Endothelial cell (in vitro differentiated cells): Measurements from ENCODE around the gene CCNC. TPM values are rescaled to one million over a fixed set of nuclear protein-coding genes. Genes with fewer than 3 reads are reported as not detected.

Source experiments
- DNase-seq: peaks from one replicate; pipeline ENCODE4 v3.0.0; 2021; ENCODE audit warnings: low spot score
- H3K27ac Mint-ChIP-seq: one replicate; pipeline ENCODE4 v1.8.0; 2021; ENCODE audit warnings: mixed read lengths, inconsistent platforms; ENCODE audit not compliant: unreplicated experiment
- H3K27me3 Mint-ChIP-seq: one replicate; pipeline ENCODE4 v1.8.0; 2021; ENCODE audit warnings: mild to moderate bottlenecking, moderate library complexity, mixed read lengths, inconsistent platforms; ENCODE audit not compliant: unreplicated experiment
- H3K36me3 Mint-ChIP-seq: one replicate; pipeline ENCODE4 v1.8.0; 2021; ENCODE audit warnings: mild to moderate bottlenecking, low read depth, mixed read lengths, inconsistent platforms; ENCODE audit not compliant: unreplicated experiment
- H3K4me1 Mint-ChIP-seq: one replicate; pipeline ENCODE4 v1.8.0; 2021; ENCODE audit warnings: mild to moderate bottlenecking, mixed read lengths, inconsistent platforms; ENCODE audit not compliant: unreplicated experiment
- H3K4me3 Mint-ChIP-seq: one replicate; pipeline ENCODE4 v1.8.0; 2021; ENCODE audit warnings: mild to moderate bottlenecking, mixed read lengths, inconsistent platforms; ENCODE audit not compliant: unreplicated experiment
- H3K9me3 Mint-ChIP-seq: one replicate; pipeline ENCODE4 v1.8.0; 2021; ENCODE audit warnings: mixed read lengths, inconsistent platforms; ENCODE audit not compliant: unreplicated experiment
- long read RNA-seq: library from polyadenylated mRNA; unstranded; transcript quantifications from one replicate; pipeline ENCODE4 v2.0.0, GENCODE V29; 2020; ENCODE audit not compliant: unreplicated experiment
- total RNA-seq: library from RNA; stranded (reverse); fragmentation: NEBNext Ultra II Directional; extraction: Animal tissue kit (Norgen Biotek cat#: 25700); gene quantifications from one replicate; pipeline ENCODE4 v1.2.1, GENCODE V29; 2021; ENCODE audit not compliant: unreplicated experiment
- TF ChIP-seq, protein P1 (sequence below): fragments of 200-600 bp; sonication (generic); IDR thresholded peaks from one replicate; pipeline ENCODE4 v1.5.0; 2021; ENCODE audit warnings: antibody characterized with exemption; ENCODE audit not compliant: unreplicated experiment

Gene CCNC, protein sequence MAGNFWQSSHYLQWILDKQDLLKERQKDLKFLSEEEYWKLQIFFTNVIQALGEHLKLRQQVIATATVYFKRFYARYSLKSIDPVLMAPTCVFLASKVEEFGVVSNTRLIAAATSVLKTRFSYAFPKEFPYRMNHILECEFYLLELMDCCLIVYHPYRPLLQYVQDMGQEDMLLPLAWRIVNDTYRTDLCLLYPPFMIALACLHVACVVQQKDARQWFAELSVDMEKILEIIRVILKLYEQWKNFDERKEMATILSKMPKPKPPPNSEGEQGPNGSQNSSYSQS
- 70.0 TPM for total RNA-seq
- long read RNA-seq, transcript CCNC-210 (12 exons, 2,473 nt), result major isoform, 66 of 74 reads
- long read RNA-seq, partial matches to known transcripts, result 2 of 74 reads
- long read RNA-seq, other reads (novel, unspliced or antisense), result 4 of 74 reads

DNA sequence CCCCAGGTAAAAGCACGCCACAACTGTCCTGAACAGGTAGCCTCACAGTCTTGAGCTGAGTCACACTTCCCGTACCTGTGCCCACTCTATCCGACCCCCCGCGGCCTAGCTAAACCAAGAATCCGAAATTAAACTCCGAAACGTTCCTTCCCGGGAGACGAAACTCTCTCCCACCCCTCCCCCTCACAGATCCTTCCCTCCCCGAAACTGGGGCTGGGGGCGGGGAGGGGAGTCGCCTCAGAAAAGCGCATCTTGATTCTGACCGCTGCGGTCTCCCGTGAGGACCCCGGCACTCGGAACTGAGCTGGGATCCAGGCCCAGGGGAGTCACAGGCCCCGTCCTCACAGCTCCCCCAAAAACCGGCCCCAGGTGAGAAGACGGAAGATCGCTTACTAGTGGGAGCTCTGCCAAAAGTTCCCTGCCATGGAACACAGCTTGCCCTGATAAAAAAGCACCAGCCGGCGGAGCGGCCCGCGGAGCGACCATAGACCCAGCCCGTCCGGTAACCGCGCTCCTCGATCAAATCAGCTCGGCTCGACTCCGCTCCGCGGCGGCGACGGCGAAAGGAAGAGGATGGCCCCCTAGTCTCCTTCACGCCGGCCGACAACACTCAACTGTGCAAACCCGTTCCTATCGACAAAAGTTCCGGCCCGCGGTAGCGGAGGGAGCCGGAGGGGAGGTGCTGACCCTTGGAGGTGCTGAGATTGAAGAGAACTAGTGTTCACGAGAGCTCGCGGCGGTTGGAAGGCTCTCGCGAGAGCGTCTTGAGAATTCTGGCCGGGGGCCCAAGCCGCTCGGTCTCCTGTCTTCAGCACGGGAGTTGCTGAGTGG lies at the start of gene CCNC:
TSS of gene CCNC (minus strand) at position 558 of the 831 bp plus-strand sequence. CDS start at position 425, 133 bp downstream.
- peak within 1 kb of the TSS; percentile 98 for H3K27ac Mint-ChIP-seq
- H3K36me3 Mint-ChIP-seq, result peaks cover 12% of the 10 kb centered on the region
- peaks cover 25% of the 10 kb centered on the region for H3K4me1 Mint-ChIP-seq
- H3K4me3 Mint-ChIP-seq, result peak within 1 kb of the TSS; percentile 97
- peak; percentile 93 for DNase-seq
- TF ChIP-seq, protein P1, sequence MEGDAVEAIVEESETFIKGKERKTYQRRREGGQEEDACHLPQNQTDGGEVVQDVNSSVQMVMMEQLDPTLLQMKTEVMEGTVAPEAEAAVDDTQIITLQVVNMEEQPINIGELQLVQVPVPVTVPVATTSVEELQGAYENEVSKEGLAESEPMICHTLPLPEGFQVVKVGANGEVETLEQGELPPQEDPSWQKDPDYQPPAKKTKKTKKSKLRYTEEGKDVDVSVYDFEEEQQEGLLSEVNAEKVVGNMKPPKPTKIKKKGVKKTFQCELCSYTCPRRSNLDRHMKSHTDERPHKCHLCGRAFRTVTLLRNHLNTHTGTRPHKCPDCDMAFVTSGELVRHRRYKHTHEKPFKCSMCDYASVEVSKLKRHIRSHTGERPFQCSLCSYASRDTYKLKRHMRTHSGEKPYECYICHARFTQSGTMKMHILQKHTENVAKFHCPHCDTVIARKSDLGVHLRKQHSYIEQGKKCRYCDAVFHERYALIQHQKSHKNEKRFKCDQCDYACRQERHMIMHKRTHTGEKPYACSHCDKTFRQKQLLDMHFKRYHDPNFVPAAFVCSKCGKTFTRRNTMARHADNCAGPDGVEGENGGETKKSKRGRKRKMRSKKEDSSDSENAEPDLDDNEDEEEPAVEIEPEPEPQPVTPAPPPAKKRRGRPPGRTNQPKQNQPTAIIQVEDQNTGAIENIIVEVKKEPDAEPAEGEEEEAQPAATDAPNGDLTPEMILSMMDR, result no peak
- no peaks in the 10 kb centered on the region for H3K9me3 Mint-ChIP-seq
- peaks cover 2% of the 10 kb centered on the region for H3K27me3 Mint-ChIP-seq

DNA sequence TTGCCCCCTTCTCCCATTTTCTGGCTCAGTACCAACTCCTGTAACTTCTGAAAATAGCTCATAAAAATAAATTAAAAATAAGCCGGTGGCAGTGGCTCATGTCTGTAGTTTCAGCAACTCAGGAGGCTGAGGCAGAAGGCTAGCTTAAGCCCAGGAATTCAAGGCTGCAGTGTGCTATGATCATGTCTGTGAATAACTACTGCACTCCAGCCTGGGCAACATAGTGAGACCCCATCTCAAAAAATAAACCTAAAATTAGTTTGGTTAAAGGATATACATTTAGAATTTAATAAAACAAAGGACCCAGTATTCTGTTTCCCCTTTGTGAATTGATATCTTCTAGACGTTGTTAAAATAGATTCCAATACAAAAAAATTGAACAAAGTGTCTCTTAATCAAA lies 48.7 kb upstream of the CCNC start:
- TF ChIP-seq, protein P1, result no peak
- no peaks in the 10 kb centered on the region for H3K9me3 Mint-ChIP-seq
- peaks cover 4% of the 10 kb centered on the region for H3K36me3 Mint-ChIP-seq
- peaks cover 27% of the 10 kb centered on the region for H3K27me3 Mint-ChIP-seq
- H3K4me3 Mint-ChIP-seq, result no peak overlapping the region
- H3K27ac Mint-ChIP-seq, result no peak overlapping the region
- no peak for DNase-seq
- H3K4me1 Mint-ChIP-seq, result no peaks in the 10 kb centered on the region

DNA sequence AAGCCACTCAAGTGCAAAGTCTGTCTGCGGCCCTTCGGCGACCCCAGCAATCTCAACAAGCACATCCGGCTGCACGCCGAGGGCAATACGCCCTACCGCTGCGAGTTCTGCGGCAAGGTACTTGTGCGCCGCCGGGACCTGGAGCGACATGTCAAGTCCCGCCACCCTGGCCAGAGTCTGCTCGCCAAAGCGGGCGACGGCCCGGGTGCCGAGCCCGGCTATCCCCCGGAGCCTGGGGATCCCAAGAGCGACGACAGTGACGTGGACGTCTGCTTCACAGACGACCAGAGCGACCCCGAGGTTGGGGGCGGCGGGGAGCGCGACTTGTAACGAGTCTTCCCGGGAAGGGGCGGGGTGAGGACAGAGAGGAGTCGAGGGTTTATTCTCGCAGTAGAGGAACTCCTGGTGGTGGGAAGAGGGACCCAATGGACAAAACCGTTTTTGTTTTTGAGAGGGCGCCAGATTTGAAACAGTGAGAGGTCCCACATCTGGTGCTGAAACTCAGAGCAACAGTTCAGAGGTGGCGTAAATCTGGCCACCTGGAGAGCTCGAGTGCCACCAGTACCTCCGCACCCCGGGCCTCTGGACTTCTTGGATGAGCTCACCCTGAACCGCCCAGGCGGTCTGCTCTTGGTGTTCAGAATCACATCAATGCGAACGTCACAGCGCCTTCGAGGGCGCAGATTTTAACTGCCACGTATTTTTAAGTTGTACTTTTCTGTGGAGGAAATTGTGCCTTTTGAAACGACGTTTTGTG lies 46.1 kb upstream of the CCNC start:
- Mint-ChIP-seq H3K36me3 (peaks cover 4% of the 10 kb centered on the region), H3K9me3 (no peaks in the 10 kb centered on the region), H3K27ac (peak overlapping the region; percentile 42), H3K27me3 (peaks cover 26% of the 10 kb centered on the region), H3K4me1 (peaks cover 7% of the 10 kb centered on the region), H3K4me3 (peak overlapping the region; percentile 75)
- TF ChIP-seq, protein P1, result peak; percentile 6
- no peak for DNase-seq

DNA sequence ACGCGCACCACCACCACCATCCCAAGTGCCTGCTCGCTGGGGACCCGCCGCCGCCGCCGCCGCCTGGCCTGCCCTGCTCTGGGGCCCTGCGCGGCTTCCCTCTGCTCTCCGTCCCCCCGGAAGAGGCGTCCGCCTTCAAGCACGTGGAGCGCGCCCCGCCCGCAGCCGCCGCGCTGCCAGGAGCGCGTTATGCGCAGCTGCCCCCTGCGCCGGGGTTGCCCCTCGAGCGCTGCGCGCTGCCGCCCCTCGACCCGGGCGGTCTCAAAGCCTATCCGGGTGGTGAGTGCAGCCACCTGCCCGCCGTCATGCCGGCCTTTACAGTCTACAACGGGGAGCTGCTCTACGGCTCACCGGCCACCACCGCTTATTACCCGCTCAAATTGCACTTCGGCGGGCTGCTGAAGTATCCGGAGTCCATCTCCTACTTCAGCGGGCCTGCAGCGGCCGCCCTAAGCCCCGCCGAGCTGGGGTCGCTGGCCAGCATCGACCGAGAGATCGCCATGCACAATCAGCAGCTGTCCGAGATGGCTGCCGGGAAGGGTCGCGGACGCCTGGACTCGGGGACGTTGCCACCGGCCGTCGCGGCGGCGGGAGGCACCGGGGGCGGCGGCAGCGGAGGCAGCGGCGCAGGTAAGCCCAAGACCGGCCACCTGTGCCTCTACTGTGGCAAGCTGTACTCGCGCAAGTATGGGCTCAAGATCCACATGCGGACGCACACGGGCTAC lies 45.4 kb upstream of the CCNC start:
- H3K4me1 Mint-ChIP-seq, result peaks cover 7% of the 10 kb centered on the region
- no peak for DNase-seq
- H3K27me3 Mint-ChIP-seq, result peaks cover 29% of the 10 kb centered on the region
- H3K9me3 Mint-ChIP-seq, result no peaks in the 10 kb centered on the region
- peaks cover 4% of the 10 kb centered on the region for H3K36me3 Mint-ChIP-seq
- H3K27ac Mint-ChIP-seq, result no peak overlapping the region
- TF ChIP-seq, protein P1, result no peak
- no peak overlapping the region for H3K4me3 Mint-ChIP-seq
